OCI-LY1 (cell line): ENCODE results near the gene S100A12.

Source experiments
- H2AFZ ChIP-seq: fragments of 200-600 bp; sonication (generic), shearing (Covaris generic); 2 replicates; pipeline ENCODE4 v1.6.0; 2014; ENCODE audit warnings: antibody characterized with exemption, mild to moderate bottlenecking, low read length
- H3F3A ChIP-seq: fragments of 200-600 bp; sonication (generic), shearing (Covaris generic); 2 replicates; pipeline ENCODE4 v1.6.0; 2014; ENCODE audit warnings: mild to moderate bottlenecking, antibody characterized with exemption, low read length, moderate library complexity; ENCODE audit not compliant: insufficient read depth
- H3K27ac ChIP-seq: fragments of 200-600 bp; sonication (generic); 2 replicates; pipeline ENCODE4 v1.5.1; 2014; ENCODE audit warnings: low read length, mixed run types, mild to moderate bottlenecking, low read depth; ENCODE audit not compliant: poor library complexity, severe bottlenecking
- H3K27me3 ChIP-seq: fragments of 200-600 bp; sonication (generic); 2 replicates; pipeline ENCODE4 v1.6.0; 2014; ENCODE audit warnings: antibody characterized with exemption, mild to moderate bottlenecking, low read length, moderate library complexity; ENCODE audit not compliant: insufficient read depth
- H3K36me3 ChIP-seq: fragments of 200-600 bp; sonication (generic); 2 replicates; pipeline ENCODE4 v1.6.1; 2014; ENCODE audit warnings: mild to moderate bottlenecking, antibody characterized with exemption, low read length, moderate library complexity, mixed read lengths; ENCODE audit not compliant: insufficient read depth
- H3K4me1 ChIP-seq: fragments of 200-600 bp; sonication (generic); 2 replicates; pipeline ENCODE4 v1.5.1; 2014; ENCODE audit warnings: mild to moderate bottlenecking, low read length, moderate library complexity; ENCODE audit not compliant: insufficient read depth, severe bottlenecking
- H3K4me2 ChIP-seq: fragments of 200-600 bp; sonication (generic), shearing (Covaris generic); 2 replicates; pipeline ENCODE4 v1.6.1; 2014; ENCODE audit warnings: low read length
- H3K4me3 ChIP-seq: fragments of 200-600 bp; sonication (generic); 2 replicates; pipeline ENCODE4 v1.5.1; 2014; ENCODE audit warnings: low read length, low read depth, mild to moderate bottlenecking, mixed read lengths; ENCODE audit not compliant: poor library complexity, severe bottlenecking
- H3K79me2 ChIP-seq: fragments of 200-600 bp; shearing (Covaris generic); 2 replicates; pipeline ENCODE4 v1.6.1; 2016; ENCODE audit warnings: mixed run types, low read length, mixed read lengths; ENCODE audit not compliant: insufficient read depth
- H3K9ac ChIP-seq: fragments of 200-600 bp; sonication (generic), shearing (Covaris generic); 2 replicates; pipeline ENCODE4 v1.6.1; 2014; ENCODE audit warnings: mild to moderate bottlenecking, low read length, mixed read lengths
- H3K9me2 ChIP-seq: fragments of 200-600 bp; sonication (generic), shearing (Covaris generic); 2 replicates; pipeline ENCODE4 v1.6.1; 2014; ENCODE audit warnings: low read depth, mild to moderate bottlenecking, low read length, mixed read lengths
- H3K9me3 ChIP-seq: fragments of 200-600 bp; shearing (Covaris generic); 2 replicates; pipeline ENCODE4 v1.6.1; 2014; ENCODE audit warnings: low read length, mixed read lengths
- H4K20me1 ChIP-seq: fragments of 200-600 bp; sonication (generic), shearing (Covaris generic); 2 replicates; pipeline ENCODE4 v1.6.0; 2016; ENCODE audit warnings: mild to moderate bottlenecking, low read length; ENCODE audit not compliant: insufficient read depth
- EZH2 ChIP-seq: fragments of 200-600 bp; sonication (generic), shearing (Covaris generic); IDR thresholded peaks from 2 replicates; pipeline ENCODE4 v1.8.0; 2017; ENCODE audit warnings: borderline replicate concordance, mixed run types, mild to moderate bottlenecking, antibody characterized with exemption, low read length, moderate library complexity, mixed read lengths
- TF ChIP-seq, protein P1 (sequence below): fragments of 200-600 bp; sonication (generic), shearing (Covaris generic); IDR thresholded peaks from 2 replicates; pipeline ENCODE4 v1.5.1; 2017; ENCODE audit warnings: mild to moderate bottlenecking, antibody characterized with exemption, low read length, moderate library complexity, mixed read lengths

The S100A12 gene

DNA sequence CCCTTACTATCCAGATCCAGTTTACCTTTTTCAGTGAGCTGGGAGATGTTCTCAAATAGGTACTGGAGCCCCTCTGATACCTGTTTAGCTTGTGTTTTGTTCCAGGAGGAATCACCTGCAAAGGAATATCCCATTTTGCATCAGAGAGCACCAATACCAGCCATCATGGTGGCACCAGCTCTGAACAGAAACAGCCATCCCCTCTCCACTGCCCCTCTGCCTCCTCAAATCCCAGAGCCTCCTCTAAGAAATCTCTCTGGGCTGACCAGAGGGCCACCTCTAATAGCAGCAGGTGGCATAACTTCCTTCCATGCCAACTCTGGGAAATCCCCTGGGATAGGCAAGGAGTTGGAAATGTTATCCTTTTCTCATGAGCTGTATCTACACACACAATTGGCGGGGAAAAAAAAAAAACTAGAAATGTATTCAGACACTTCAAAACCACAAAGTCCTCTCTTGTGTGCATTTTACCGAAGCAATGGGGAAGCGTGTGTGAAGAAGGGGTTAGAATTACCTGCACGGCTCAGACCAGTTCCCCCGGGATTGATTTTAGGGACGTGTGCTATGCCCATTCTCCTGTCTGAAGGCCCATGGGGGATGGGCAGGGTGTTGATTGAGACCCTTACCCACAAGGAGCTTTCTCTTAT, 29.2 kb downstream of the S100A12 start:
- H3K79me2 ChIP-seq, result no peaks in the 10 kb centered on the region

DNA sequence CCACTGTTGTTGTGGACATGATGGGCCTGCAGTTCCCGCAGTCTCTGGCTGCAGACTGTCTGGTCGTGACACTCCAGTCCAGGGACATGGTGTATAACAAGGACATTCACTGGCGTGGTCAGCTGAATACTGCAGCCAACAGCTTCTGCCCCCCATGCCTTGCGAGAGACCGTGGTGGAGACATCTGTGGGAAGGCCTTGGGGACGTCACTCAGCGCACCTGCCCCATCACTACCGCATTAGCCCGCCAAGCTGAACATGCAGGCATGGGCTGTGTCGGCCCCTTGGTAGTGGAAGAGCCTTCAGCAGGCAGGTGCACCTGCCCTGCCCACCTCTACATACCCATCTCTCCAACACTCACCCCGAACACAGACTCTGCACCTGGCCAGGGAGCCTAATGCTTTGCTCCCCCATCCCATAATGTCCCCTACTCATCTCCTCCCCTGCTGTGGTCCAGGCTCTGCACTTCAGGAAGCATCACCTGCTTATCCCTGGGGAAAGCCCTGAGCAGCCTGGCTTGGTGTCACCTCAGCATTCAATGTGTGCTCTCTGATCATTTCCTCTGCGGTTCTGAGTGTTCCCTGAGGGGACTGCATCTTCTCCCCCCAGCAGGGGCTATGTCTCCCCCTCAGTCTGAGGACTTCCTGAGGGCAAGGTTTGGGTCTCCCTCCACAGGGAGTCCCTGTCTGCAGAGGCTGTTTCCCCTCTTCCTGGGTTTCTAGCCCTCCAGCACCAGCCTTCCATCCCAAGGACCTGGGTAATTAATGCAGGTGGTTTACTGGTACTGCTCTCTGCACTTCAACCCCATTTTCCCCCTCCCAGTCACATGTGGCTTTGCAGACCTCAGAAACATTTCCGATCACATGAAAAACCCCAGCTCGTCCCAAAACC, 30.0 kb downstream of the S100A12 start:
- no peak for TF ChIP-seq EZH2
- TF ChIP-seq, protein P1, sequence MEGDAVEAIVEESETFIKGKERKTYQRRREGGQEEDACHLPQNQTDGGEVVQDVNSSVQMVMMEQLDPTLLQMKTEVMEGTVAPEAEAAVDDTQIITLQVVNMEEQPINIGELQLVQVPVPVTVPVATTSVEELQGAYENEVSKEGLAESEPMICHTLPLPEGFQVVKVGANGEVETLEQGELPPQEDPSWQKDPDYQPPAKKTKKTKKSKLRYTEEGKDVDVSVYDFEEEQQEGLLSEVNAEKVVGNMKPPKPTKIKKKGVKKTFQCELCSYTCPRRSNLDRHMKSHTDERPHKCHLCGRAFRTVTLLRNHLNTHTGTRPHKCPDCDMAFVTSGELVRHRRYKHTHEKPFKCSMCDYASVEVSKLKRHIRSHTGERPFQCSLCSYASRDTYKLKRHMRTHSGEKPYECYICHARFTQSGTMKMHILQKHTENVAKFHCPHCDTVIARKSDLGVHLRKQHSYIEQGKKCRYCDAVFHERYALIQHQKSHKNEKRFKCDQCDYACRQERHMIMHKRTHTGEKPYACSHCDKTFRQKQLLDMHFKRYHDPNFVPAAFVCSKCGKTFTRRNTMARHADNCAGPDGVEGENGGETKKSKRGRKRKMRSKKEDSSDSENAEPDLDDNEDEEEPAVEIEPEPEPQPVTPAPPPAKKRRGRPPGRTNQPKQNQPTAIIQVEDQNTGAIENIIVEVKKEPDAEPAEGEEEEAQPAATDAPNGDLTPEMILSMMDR, result no peak
- Histone ChIP-seq H3K27me3 (no peaks in the 10 kb centered on the region), H3K79me2 (no peaks in the 10 kb centered on the region), H3K27ac (no peak overlapping the region), H4K20me1 (no peaks in the 10 kb centered on the region), H3K9ac (no peak overlapping the region), H2AFZ (no peak overlapping the region), H3K36me3 (no peaks in the 10 kb centered on the region), H3K9me2 (no peaks in the 10 kb centered on the region), H3K9me3 (no peaks in the 10 kb centered on the region), H3K4me1 (no peaks in the 10 kb centered on the region), H3K4me2 (no peak overlapping the region), H3K4me3 (no peak overlapping the region), H3F3A (no peaks in the 10 kb centered on the region)

More for the DNA sequence above, 29.2 kb downstream of the S100A12 start:
- Histone ChIP-seq H3K27ac (no peak overlapping the region), H3K4me1 (no peaks in the 10 kb centered on the region), H3K27me3 (no peaks in the 10 kb centered on the region), H3K36me3 (no peaks in the 10 kb centered on the region), H2AFZ (no peak overlapping the region), H3K4me3 (no peak overlapping the region), H4K20me1 (no peaks in the 10 kb centered on the region), H3K9me2 (no peaks in the 10 kb centered on the region), H3K9ac (no peak overlapping the region), H3K9me3 (no peaks in the 10 kb centered on the region), H3K4me2 (no peak overlapping the region), H3F3A (no peaks in the 10 kb centered on the region)
- TF ChIP-seq EZH2, result no peak
- TF ChIP-seq, protein P1, result no peak

DNA sequence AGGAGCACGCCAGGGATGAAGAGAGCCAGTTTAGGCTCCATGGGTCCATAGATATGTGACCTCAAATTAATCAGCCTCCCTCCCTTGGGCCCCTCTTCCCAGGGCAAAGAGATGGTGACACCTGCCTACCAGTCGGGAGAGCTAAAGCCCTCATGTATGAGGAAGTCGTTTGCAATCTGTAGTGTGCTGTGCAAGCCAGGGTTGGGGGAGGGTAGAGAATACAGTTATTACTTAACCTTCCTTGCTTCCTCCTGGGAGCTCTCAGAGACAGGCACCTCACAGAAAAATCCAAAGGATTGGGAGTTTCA, 30.7 kb downstream of the S100A12 start:
- no peak overlapping the region for H3K27ac ChIP-seq
- H3K9me2 ChIP-seq, result no peaks in the 10 kb centered on the region
- TF ChIP-seq, protein P1, result no peak
- no peak for TF ChIP-seq EZH2
- no peaks in the 10 kb centered on the region for H3F3A ChIP-seq
- H3K9ac ChIP-seq, result no peak overlapping the region
- no peaks in the 10 kb centered on the region for H4K20me1 ChIP-seq
- H2AFZ ChIP-seq, result no peak overlapping the region
- H3K79me2 ChIP-seq, result no peaks in the 10 kb centered on the region
- H3K4me1 ChIP-seq, result no peaks in the 10 kb centered on the region
- H3K27me3 ChIP-seq, result no peaks in the 10 kb centered on the region
- H3K9me3 ChIP-seq, result no peaks in the 10 kb centered on the region
- H3K4me2 ChIP-seq, result no peak overlapping the region
- no peak overlapping the region for H3K4me3 ChIP-seq
- H3K36me3 ChIP-seq, result no peaks in the 10 kb centered on the region
